HG03354 (cell line): ENCODE data around the gene LY86.
"Not testable (repeated sequence)": the region's sequence is repeated elsewhere in the genome, so short reads cannot be mapped to it uniquely, and the experiment has no call there.

Experiments
- ATAC-seq: cut with Tn5 transposase; IDR thresholded peaks from one replicate; pipeline ENCODE4 v1.9.1; 2021; ENCODE audit warnings: mild to moderate bottlenecking; ENCODE audit not compliant: unreplicated experiment, poor library complexity, severe bottlenecking

Gene LY86

GRCh38 chr6:6592826-6593475 lies 4.4 kb downstream of the LY86 start:
- no peak for ATAC-seq

GRCh38 chr6:6593867-6594468 lies 5.4 kb downstream of the LY86 start:
- ATAC-seq: no peak

DNA sequence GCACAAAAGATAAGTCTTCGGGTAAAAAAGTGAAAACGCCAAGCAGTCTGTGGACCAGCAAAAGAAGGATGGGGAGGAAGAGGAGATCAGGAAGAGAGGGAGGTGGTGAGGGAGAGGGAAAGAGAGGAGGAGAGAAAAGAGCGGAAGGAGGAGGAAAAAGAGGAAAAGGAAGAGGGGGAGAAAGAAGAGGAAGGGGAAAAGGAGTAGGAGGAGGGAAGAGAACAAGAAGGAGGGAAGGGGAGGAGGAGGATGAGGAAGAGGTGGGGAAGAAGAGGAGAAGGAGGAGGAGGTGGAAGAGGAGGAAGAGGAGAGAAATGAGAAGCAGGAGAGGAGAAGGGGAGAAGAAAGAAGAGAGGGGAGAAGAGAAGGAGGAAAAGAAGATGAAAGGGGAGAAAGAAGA lies 6.5 kb downstream of the LY86 start:
- ATAC-seq: no peak

DNA sequence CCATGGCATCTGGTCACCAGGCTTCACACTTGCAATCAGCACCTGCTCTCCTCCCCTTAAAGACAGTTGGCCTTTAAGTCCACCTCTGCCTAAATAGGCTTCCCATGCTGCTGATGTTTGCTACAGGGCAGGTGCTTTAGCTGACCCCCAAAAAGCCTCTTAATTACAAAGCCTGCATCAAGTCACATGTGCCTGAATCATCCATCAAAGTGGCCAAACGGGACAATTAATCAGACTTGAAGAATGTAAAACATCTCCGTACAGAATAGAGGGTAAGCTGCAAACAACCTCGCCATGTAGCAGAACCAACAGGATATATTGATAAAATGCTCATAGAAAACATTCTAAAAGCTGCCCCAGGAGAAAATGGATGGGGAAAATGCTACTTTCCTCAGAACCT lies 7.4 kb downstream of the LY86 start:
- ATAC-seq: no peak

GRCh38 chr6:6596529-6597328 lies 8.2 kb downstream of the LY86 start:
- no peak for ATAC-seq

DNA sequence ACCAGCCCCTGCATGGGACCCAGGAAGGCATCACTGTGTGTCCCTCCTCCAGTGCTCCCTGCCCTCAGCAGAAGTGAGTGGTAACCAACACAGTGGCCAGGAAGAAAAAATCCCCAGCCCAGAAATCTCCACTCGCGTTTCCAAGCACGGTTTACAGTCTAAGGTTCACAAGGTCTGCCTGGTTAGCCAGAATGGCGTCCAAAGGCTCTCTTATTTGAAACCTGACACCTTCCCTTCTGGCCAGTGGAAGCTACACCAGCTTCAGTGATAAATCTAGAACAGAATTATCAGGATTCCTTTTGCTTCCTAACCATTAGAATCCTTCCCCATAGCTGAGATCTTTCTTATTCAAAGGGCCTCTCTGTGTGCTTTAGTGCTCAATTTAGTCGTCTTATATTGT lies 9.2 kb downstream of the LY86 start:
- ATAC-seq: no peak

- no peak for ATAC-seq
Observed at GRCh38 chr6:6599468-6599873, 11.0 kb downstream of the LY86 start.

DNA sequence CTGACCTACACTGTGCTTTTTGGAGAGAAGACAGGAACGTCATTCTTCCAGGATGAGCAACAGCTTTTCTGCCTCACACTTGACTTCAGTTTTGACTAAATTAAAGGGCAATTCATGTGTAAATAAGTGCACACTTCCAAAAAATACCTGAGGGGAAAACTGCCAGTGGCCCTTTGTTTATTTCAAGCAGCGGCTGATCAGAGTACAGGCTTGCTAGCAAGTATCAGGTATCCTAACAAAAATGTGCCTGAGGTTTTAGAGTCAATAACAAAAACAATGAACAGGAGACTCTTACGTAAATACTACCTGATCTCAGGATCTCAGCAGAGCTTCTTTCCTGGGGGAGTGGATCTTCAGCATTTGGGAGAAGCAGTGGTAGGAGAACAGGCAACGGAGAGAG lies 12.4 kb downstream of the LY86 start:
- ATAC-seq: no peak

DNA sequence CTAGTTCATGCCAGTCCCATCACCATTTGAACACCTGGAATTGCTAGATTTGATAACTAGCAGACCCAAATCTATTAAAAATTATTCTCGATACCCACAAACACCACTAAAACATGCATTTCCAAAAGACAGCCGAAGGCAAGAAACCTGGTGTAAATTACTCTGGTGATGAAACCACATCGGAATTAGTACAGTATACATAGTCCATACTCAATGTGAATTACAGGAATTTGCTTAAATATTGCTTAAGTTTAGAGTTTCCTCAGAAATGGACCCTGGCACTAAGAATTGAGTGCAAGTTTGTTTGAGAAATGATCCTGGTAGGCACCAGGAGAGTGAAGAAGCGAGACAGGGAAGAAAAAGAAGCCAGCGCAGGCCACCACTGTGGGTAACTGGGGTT lies 13.7 kb downstream of the LY86 start:
- no peak for ATAC-seq

DNA sequence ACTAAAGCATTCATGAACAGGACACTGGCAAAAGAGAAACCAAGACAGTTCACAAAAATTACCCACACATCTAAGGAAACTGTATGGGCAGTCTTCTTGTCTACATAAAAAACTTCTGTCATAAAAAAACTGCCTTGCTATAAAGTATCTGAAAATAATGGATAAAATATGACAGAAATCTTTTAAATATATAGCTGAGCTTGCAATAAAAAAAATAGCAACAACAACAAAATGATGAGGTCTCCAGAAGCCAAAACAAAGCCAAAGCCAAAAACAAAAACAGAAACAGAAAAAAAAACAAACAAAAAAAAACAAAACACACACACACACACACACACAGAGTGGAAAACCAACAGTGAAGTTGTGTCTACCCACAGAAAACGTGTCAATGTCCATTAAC lies 14.8 kb downstream of the LY86 start:
- ATAC-seq: no peak

GRCh38 chr6:6604015-6604414 lies 15.5 kb downstream of the LY86 start:
- no peak for ATAC-seq

GRCh38 chr6:6604566-6604965 lies 16.0 kb downstream of the LY86 start:
- ATAC-seq: no peak

- no peak for ATAC-seq
Observed at GRCh38 chr6:6605873-6606272, 17.4 kb downstream of the LY86 start.

GRCh38 chr6:6606391-6607030 lies 18.0 kb downstream of the LY86 start:
- not testable (repeated sequence) for ATAC-seq

- ATAC-seq: no peak
Observed at GRCh38 chr6:6609450-6609849, 20.9 kb downstream of the LY86 start.

- peak; percentile 94 for ATAC-seq
Observed at GRCh38 chr6:6610031-6610591, 21.6 kb downstream of the LY86 start.

DNA sequence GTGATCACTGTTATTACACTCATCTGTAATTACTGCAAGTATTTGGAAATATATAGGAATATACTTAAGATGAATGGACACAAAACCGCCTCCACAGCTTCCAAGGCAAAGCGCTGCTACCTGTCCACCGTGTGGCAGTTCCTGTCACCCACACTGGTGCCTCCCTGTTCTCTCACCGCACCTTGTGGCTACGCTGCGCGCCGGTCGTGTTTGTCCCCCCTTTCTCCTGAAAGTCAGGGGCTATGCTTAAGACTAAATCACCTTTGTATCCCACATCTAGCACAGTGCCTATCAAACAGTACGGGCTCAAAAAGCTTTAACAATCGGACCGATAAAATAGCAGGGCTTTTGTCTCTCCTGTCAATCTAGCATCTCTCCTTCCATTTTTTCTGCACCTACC lies 23.0 kb downstream of the LY86 start:
- no peak for ATAC-seq

DNA sequence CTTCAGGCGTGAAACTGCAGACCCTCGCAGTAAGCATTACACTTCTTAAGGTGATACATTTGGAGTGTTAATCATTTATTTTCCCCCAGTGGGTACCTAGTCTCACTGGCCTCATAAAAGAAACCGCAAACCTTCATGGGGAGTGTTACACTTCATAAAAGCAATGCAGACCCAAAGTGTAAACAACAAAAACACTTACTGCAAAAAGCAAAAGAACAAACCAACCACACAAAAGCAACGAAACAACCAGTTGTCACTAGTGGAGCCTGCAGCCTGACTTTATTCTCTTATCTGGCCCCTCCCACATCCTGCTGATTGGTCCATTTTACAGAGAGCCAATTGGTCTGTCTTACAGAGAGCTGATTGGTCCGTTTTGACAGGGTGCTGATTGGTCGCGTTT lies 23.8 kb downstream of the LY86 start:
- no peak for ATAC-seq

DNA sequence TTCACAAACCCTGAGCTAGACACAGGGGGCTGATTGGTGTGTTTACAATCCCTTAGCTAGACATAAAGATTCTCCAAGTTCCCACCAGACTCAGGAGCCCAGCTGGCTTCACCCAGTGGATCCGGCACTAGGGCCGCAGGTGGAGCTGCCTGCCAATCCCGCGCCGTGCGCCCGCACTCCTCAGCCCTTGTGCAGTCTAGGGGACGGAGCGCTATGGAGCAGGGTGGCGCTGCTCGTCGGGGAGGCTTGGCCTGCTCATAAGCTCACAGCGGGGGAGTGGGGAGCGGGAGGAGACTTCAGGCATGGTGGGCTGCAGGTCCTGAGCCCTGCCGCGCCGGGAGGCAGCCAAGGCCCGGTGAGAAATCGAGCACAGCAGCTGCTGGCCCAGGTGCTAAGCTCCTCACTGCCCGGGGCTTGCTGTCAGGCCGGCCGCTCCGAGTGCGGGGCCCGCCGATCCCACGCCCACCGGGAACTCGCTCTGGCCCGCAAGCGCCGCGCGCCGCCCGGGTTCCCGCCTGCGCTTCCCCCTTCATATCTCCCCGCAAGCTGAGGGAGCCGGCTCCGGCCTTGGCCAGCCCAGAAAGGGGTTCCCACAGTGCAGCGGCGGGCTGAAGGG lies 24.7 kb downstream of the LY86 start:
- not testable (repeated sequence) for ATAC-seq
